KOPT-K1 (cell line): ENCODE results near the gene SPP2.

Source experiments
- H3K27ac ChIP-seq: fragments of 200-600 bp; sonication (generic); 2 replicates; pipeline ENCODE4 v1.5.1; 2016; ENCODE audit warnings: antibody characterized with exemption, mild to moderate bottlenecking, low read depth, low read length; ENCODE audit not compliant: poor library complexity, severe bottlenecking
- H3K36me3 ChIP-seq: fragments of 200-600 bp; sonication (generic); 2 replicates; pipeline ENCODE4 v1.5.1; 2017; ENCODE audit warnings: antibody characterized with exemption, mild to moderate bottlenecking, low read length, moderate library complexity; ENCODE audit not compliant: insufficient read depth
- H3K9me3 ChIP-seq: fragments of 200-600 bp; sonication (generic); 2 replicates; pipeline ENCODE4 v1.5.1; 2017; ENCODE audit warnings: antibody characterized with exemption, low read length, mild to moderate bottlenecking; ENCODE audit not compliant: insufficient read depth, poor library complexity, severe bottlenecking

Gene SPP2

DNA sequence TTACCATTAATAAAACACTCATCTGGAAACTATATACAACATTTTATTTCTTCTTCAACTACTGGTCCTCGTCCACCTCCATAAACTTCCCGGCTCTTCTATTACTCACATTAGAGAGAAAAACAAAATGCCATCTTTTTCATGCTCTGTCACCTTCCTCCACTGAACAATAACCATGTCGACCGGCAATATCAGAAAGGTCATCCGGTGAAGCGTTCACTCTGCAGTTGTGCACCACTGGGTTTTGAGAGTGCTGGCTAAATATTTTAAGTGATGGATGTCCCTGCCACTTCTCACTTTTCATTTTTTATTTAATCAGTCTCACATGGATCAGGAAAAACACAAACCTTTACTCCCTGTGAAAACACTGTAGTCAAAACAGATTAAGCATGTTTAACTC is 48.2 kb downstream of the SPP2 start:
- Histone ChIP-seq H3K9me3 (no peaks in the 10 kb centered on the region), H3K36me3 (no peaks in the 10 kb centered on the region), H3K27ac (no peak overlapping the region)

DNA sequence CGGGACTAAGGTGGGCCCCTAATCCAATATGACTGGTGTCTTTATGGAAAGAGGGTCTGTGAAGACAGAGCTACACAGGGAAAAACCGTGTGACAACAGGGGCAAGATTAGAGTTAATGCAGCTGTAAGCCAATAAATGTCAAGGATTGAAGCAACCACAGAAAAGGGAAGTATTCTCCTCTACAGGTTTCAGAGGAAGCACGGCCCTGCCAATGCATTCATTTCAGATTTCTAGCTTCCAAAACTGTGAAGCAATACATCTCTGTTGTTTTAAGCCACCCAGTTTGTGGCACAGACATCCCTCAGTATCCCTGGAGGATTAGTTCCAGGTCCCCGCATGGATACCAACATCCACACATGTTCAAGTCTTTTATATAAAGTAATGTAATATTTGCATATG is 48.8 kb downstream of the SPP2 start:
- no peak overlapping the region for H3K27ac ChIP-seq
- no peaks in the 10 kb centered on the region for H3K9me3 ChIP-seq
- H3K36me3 ChIP-seq: no peaks in the 10 kb centered on the region

DNA sequence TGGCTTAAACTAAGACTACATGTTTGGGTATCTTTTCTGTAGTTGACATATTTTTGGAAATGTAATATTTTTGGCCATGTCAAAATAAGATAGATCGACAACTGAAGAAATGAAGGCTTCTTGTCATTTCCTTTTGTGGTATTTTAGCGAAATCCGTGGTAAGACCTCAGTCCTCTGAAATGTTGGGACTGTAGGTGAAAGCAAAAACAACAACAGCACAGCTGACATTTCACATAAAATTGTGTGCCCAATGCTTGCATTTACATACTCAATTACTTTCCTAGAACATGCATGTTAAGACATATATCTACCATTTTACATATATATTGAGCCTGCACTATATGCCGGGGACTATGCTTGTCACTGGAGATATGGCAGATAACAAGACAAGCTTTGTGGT is 50.2 kb downstream of the SPP2 start:
- no peaks in the 10 kb centered on the region for H3K36me3 ChIP-seq
- no peak overlapping the region for H3K27ac ChIP-seq
- no peaks in the 10 kb centered on the region for H3K9me3 ChIP-seq

DNA sequence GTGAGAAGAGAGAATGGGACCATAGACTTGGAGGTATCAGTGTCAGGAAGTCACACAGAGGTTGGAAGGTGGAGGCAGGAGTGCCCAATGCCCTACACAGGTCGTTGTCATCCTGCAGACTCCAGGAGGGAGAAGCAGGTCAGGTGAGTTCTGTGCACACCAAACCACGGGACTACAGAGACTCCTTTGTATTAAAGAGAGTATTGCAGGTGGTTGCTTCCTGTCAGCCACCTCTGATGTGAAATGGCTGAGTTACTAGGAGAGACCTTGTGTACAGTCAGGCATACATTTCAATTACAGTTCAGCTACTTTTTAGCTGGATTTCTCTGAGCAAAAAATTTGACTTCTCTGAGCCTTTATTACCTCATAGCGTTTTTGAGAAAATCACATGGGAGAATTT is 51.6 kb downstream of the SPP2 start:
- Histone ChIP-seq H3K36me3 (no peaks in the 10 kb centered on the region), H3K27ac (no peak overlapping the region)

DNA sequence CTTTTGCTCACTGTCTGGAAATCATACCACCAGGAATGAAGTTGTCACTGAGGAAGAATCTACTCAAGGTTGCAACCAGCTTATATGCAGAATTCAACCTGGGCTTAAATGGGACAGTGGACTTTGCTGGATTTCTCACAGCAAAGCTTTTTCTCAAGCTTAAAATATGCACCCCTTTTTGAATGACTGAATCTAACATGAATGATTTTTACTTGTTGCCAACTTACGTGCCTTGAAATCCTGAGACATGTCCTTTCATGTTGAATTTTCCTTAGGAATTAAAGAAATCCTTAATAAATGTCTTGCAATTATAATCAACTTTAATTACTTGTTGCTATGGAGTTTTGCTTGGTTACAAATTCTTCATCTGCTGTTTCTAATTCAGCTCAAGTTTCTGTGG is 57.4 kb downstream of the SPP2 start:
- Histone ChIP-seq H3K36me3 (no peaks in the 10 kb centered on the region), H3K9me3 (no peaks in the 10 kb centered on the region), H3K27ac (no peak overlapping the region)

More for the DNA sequence above, 51.6 kb downstream of the SPP2 start:
- no peaks in the 10 kb centered on the region for H3K9me3 ChIP-seq

DNA sequence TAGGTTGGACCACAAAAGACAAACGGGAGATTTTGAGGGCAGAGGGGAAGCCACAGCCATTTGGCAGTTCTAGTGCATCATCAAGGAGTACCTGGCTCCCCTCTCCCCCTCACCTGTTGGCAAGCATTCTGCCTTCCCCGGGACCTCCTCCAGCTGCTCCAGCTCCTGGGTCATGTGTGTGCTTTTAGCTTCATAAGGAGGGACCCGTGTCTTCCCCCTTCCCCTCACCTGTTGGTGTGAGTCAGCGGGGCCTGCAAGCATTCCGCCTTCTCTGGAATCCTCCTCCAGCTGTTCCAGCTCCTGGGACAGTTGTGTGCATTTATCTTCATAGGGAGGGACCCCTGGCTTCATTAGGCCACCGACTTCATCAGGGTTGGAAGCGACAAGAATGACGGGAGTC is 58.8 kb downstream of the SPP2 start:
- H3K9me3 ChIP-seq: no peaks in the 10 kb centered on the region
- H3K27ac ChIP-seq: no peak overlapping the region
- no peaks in the 10 kb centered on the region for H3K36me3 ChIP-seq

DNA sequence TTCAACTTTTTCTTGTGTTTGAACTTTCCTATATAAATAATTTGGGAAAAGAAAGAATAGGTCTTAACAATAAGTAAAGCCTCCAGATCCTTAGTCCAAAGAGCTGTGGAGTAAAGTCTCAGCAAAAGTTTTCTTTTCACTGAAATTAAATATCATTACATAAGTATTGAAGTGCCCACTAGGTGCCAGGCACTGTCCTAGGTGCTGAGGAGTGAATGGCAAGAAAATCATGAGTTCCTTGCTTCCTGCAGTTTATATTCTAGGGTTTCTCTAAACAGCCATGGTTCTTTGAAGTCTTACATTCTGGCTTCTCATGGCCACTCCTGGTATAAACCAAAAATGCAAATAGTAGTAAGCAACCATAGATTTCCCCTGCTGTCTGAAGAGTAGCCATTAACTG is 59.7 kb downstream of the SPP2 start:
- Histone ChIP-seq H3K9me3 (no peaks in the 10 kb centered on the region), H3K27ac (no peak overlapping the region), H3K36me3 (no peaks in the 10 kb centered on the region)

DNA sequence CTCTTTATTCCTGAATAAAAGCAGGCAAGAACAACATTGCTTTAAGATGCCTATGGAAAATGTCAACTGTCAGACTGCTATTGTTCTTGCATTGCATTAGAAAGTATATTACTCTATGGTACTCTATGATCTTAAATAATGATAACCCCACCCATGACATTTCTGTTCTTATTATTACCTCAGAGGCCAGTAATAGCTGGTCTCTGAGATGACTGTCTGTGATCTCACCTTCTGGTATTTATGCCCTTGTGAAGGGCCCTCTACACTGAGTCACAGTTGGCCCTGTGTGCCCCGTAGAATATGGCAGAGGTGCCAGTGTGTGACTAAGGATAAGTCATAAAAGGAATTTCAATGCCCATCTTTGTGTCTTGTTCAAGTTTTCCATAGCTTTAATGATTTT is 61.0 kb downstream of the SPP2 start:
- Histone ChIP-seq H3K9me3 (no peaks in the 10 kb centered on the region), H3K36me3 (no peaks in the 10 kb centered on the region), H3K27ac (no peak overlapping the region)

DNA sequence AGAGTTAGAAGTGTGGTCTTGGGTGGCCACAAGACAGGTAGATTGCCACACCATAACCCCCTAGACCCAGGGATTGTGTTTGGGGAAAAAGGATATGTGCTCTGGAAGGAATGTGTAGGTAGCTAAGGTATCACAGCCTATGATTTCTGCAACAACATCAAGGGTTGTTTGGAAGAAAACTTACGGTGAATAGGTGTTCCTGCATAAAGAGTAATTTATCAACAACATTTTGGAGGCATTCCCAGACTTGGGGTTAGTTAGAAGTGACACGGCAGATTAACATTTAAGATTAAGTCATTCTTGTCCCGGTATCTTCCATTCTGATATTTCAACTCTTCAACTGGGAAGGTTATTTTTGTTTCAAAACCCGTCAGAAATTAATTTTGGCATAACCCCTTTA is 65.5 kb downstream of the SPP2 start:
- Histone ChIP-seq H3K27ac (no peak overlapping the region), H3K36me3 (no peaks in the 10 kb centered on the region)

DNA sequence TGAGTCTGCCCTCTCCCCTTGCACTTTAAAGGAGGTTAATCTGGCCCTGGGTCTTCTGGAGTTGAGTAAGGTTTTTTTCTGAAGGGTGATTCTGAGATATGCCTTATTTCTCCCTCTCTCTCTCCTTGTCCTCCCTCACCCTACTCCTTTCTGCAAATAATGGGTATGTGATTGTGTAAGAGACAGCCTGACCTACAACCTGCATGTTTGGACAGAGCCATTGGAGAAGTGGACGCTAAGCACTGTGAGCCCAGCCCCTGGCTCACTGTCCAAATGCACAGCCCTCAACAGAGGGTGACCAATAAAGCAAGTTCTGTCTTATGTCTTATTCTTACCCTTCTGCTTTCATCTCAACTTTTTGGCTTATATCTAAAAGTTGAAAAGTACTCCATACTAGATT is 71.5 kb downstream of the SPP2 start:
- no peaks in the 10 kb centered on the region for H3K9me3 ChIP-seq
- no peak overlapping the region for H3K27ac ChIP-seq
- no peaks in the 10 kb centered on the region for H3K36me3 ChIP-seq

More for the DNA sequence above, 65.5 kb downstream of the SPP2 start:
- H3K9me3 ChIP-seq: no peaks in the 10 kb centered on the region

DNA sequence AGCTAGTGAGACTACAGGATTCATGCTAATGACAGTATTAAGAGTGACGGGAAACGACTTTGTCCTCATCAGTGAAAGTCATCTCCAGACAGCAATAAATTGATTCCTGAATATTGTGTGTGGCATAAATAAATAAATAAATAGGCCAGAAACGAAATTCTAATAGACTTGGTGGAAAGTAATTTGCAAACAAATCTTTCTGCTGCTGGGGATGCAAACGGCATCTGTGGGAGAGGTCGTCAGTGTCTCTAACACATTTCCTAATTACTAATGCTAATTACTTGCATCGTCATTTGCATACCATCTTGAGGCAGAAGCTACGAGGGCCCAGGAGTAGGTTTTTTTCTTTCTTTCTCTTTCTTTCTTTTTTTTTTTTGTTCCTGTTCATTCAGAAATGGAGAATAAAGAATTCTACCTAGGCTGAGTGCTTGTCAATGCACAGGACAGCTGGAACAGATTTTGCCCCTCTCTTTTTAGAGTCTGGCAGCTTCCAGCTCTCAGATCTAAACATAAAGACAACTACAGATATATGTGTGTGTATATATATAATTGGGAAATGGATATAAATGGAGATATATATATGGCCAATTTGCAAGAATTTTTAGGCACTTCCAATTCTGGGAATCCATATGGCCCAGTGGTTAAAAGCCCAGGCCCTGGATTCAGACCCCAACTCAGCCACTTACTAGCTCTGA is 75.1 kb downstream of the SPP2 start:
- no peaks in the 10 kb centered on the region for H3K9me3 ChIP-seq
- H3K36me3 ChIP-seq: no peaks in the 10 kb centered on the region
- no peak overlapping the region for H3K27ac ChIP-seq

DNA sequence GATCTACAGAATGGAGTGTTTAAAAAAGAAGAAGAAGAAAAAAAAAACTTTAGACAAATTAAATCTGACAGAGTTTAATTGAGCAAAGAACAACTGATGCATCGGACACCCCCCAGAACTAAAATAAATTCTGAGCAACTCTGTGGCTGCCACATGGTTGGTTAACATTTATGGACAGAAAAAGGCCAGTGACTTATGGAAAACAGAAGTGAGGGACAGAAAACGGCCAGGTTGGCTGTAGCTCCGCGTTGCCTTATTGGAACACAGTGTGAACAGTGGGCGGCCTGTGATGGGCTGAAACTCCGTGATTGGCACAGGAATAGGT is 75.6 kb downstream of the SPP2 start:
- Histone ChIP-seq H3K36me3 (no peaks in the 10 kb centered on the region), H3K27ac (no peak overlapping the region), H3K9me3 (no peaks in the 10 kb centered on the region)
